ENCODE results near the gene RBMXL3.
A peak's percentile ranks its signal among the peaks of the same experiment; 100 is the strongest.
"Not testable (repeated sequence)": the region's sequence is repeated elsewhere in the genome, so short reads cannot be mapped to it uniquely, and the experiment has no call there.

RBMXL3 gene

DNA sequence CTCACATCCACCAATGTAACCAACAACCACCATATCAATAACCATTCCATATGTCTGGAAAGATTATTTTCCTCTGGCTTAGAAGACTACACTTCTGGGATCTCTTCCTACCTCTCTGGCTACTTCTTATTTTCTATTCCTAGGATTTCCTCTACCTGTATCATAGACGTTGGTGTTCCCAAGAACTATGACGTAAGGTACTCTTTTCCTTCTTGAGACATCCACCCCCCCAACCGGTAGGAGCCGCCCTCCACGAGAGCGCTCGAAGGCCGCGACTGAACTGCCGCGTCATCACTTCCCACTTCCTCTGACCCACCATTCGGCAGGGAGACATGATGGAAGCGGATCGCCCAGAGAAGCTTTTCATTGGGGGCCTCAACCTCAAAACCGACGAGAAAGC is at the start of gene RBMXL3:
TSS of gene RBMXL3 (plus strand) at position 301 of the 400 bp plus-strand sequence. CDS start at position 333, 32 bp downstream.
- no peak for DNase-seq

DNA sequence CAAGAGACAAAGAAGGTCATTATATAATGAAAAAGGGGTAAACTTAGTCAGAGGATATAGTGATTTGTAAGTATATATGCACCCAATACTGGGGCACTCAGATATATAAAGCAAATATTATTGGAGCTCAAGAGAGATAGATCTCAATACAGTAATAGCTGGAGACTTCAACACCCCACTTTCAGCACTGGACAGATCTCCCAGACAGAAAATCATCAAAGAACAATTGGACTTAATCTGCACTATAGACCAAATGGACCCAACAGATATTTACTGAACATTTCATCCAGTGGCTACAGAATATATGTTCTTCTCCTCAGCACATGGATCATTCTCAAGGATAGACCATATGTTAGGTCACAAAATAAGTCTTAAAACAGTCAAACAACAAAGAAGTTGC is 47.2 kb upstream of the RBMXL3 start:
- no peak for DNase-seq

DNA sequence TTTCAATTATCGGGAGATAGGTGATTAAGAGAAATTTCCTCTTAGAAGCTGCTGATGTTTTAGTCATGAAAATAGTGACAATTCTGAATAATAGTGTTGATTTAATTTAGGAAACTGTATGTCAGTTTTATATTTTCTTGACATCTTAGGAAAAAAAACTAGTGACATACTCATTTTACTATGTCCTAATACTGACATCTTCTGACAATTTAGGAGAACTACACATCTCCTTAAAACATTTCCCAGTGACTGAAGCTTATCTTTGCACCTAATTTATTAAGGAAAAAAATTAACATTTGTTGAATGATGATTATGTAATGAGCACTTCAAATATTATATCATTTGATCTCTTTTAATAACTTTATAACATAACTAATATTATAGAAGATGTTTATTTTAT is 42.0 kb upstream of the RBMXL3 start:
- DNase-seq: peak in 1 of 2 experiments; percentile 5

DNA sequence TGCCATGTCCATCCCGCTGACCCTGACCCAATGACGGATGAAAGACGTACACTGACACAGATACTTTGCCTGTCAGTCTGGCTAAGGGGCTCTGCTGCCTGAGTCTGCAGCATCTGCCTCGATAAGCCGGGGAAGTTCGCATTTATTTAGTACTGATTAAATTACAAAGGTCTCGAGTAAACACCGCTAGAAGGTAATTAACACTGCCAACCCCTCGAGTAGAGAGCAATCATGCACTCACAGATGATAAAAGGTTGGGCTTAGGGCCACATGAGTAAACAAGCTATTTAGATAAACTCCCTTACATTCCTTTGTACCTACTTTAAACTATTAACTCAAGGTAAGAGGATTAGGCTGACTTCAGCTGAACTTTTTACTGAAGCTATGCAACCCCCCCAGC is 16.0 kb upstream of the RBMXL3 start:
- DNase-seq: no peak

DNA sequence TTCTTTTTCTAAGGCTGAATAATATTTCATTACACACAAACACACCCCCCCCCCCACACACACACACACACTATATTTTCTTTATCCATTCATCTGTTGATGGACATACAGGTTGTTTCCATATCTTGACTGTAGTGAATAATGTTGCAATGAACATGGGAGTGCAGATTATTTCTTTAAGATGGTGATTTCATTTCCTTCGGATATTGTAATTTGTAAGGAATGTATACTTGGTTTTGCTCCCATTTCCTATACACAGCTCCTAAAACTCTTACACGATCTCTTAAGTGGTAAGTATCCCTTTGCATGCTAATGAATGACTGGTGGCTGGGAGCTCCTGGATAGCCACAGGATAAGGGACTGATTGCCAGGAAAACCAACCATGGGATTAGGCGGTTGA is 14.7 kb upstream of the RBMXL3 start:
- no peak for DNase-seq

DNA sequence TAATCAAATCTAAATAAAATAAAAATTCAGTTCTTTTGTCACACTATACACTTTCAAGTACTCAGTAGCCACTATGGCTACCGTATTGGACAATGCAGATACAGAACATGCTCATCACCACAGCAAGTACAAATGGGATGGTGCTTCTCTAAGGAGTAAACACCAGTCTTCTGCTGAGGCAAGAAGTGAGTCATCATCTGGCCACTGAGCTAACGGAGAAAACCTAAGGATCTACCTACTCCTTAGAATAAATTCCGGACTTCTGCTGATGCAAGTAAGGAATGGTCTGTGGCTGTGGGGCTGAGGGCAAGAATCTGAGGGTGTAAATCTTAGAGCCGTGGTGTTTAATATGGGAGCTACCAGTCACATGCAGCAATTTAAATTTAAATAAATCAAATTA is 11.3 kb upstream of the RBMXL3 start:
- no peak for DNase-seq

DNA sequence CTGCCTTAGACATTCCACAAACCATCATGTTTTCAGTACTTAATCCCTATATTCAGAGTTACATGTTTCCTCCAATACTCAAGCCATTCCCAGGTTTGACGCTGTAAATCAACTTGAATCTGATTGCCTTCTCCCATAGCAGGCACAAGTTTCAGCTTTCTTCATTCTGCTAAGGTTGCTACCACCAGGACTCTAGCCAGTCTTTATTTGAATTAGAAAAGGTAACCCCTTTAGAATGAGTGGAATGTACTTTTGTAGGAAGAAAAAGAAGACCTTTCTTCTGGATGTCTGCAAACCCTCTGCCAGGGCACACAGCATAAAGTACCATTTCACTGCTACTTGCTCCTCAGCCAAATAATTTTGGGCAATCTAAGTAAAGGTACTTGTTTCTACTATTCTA is 10.7 kb upstream of the RBMXL3 start:
- no peak for DNase-seq

DNA sequence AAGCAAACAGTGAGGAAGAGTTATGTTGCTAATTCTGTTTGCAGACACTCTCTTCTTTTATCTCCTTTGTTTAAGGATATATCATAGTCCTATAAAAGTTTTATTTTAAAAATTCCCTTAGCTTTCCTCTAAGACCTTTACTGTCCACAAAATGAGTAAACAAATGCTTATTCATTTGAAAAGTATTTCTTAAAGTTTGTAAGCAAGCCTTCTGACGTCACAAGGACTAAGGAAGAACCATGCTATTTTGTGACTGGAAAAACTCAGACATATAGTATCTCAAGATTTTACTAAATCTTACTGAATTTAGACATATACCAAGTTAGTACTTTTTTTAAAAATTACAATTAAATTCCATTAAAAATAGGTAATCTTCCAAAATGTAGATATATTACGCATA is 5.2 kb upstream of the RBMXL3 start:
- no peak for DNase-seq

DNA sequence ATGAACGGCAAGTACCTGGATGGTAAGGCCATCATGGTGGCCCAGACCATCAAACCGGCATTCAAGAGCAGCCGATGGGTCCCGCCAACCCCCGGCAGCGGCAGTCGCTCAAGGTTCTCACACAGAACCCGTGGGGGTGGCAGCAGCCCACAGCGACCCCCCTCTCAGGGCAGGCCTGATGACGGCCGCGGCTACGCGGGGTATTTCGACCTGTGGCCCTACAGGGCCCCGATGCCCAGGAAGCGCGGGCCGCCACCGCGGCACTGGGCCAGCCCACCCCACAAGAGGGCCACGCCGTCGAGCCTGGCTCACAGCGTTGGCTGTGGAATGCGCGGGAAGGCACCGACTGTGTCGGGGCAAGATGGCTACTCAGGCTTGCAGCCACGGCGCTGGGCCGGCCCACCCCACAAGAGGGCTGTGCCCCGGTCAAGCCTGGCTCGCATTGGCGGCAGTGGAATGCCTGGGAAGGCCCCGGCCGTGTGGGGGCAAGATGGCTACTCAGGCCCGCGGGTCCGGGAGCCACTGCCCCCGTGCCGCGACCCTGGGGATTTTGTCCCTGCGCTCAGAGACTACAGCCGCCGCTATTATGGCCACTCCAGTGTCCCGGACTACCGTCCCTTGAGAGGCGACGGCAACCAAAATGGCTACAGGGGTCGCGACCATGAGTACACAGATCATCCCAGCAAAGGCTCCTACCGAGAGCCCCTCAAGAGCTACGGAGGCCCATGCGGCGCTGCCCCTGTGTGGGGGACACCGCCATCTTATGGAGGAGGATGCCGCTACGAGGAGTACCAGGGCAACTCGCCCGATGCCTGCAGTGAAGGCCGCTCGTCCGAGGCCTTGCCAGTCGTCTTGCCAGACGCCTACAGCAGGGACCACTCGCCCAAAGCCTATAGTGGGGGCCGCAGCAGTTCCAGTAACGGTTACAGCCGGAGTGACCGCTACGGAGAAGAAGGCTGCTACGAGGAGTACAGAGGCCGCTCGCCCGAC is 731 bp downstream of the RBMXL3 start:
- no peak for DNase-seq

DNA sequence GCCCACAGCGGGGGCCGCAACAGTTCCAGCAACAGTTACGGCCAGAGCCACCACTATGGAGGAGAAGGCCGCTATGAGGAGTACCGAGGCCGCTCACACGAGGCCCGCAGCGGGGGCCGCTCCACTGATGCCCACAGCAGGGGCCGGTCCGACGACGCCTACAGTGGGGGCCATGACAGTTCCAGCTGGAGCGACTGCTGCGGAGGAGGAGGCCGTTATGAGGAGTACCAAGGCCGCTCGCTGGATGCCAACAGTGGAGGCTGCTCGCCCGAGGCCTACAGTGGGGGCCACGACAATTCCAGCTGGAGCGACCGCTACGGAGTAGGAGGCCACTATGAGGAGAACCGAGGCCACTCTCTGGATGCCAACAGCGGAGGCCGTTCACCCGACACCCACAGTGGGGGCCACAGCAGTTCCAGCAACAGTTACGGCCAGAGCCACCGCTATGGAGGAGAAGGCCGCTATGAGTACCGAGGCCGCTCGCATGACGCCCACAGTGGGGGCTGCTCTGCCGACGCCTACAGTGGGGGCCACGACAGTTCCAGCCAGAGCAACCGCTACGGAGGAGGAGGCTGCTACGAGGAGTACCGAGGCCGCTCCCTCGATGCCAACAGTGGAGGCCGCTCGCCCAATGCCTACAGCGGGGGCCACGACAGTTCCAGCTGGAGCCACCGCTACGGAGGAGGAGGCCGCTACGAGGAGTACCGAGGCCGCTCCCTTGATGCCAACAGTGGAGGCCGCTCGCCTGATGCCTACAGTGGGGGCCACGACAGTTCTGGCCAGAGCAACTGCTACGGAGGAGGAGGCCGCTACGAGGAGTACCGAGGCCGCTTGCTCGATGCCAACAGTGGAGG is 1.7 kb downstream of the RBMXL3 start:
- no peak for DNase-seq

DNA sequence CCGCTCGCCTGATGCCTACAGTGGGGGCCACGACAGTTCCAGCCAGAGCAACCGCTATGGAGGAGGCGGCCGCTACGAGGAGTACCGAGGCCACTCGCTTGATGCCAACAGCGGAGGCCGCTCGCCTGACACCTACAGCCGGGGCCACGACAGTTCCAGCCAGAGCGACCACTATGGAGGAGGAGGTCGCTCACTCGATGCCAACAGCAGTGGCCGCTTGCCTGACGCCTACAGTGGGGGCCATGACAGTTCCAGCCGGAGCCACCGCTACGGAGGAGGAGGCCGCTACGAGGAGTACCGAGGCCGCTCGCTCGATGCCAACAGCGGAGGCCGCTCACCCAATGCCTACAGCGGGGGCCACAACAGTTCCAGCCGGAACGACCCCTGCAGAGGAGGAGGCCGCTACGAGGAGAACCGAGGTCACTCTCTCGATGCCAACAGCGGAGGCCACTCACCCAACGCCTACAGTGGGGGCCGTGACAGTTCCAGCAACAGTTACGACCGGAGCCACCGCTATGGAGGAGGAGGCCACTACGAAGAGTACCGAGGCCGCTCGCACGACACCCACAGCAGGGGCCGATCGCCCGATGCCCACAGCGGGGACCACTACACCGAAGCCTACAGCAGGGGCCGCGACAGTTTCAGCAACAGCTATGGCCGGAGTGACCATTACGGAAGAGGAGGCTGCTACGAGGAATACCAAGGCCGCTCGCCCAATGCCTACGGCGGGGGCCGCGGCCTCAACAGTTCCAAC is 2.5 kb downstream of the RBMXL3 start:
- no peak for DNase-seq

DNA sequence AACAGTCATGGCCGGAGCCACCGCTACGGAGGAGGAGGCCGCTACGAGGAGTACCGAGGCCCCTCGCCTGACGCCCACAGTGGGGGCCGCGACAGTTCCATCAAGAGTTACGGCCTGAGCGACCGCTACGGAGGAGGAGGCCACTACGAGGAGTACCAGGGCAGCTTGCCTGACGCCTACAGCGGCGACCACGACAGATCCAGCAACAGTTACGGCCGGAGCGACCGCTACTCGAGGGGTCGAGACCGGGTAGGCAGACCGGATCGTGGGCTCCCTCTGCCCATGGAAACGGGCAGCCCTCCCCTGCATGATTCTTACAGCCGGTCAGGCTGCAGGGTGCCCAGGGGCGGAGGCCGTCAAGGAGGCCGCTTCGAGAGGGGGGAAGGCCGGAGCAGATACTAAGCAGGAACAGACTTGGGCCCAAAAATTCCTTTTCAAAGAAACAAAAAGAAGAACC is 3.1 kb downstream of the RBMXL3 start:
- DNase-seq: no peak

DNA sequence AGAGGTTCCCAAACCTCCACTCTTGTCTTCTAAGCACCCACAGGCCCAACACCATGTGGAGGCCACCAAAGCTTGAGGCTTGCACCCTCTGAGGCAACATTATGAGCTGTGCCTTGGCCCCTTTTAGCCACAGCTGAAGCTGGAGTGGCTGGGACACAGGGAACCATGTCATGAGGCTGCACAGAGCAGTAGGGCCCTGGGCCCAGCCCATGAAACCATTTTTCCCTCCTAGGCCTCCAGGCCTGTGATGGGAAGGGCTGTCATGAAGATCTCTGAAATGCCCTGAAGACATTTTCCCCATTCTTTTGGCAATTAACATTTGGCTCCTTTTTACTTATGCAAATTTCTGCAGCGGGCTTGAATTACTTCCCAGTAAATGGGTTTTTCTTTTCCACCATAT is 14.8 kb downstream of the RBMXL3 start:
- DNase-seq: no peak

DNA sequence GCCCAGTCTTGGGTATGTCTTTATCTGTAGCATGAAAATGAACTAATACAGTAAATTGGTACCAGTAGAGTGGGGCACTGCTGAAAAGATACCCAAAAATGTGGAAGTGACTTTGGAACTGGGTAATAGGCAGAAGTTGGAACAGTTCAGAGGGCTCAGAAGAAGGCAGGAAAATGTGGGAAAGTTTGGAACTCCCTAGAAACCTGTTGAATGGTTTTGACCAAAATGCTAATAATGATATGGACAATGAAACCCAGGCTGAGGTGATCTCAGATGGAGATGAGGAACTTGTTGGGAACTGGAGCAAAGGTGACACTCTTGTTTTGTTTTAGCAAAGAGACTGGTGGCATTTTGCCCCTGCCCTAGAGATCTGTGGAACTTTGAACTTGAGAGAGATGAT is 20.3 kb downstream of the RBMXL3 start:
- not testable (repeated sequence) for DNase-seq

DNA sequence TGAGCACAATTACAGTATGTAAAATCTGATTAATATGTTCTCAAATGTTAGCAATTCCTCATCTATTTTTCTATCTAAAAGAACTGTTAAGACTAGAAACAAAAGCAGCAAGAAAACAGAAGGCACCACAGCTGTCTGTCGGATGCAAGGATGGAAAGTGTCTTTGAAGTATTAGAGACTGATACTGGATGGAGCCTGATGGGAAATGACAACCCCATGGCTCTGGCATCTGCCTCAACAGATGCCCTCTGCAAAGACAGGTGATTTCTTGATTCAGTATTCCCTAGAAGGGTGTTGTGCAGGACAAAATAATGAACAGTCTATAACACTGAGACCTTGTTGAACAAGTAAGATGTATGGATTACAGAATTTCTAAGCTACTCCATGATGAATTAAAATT is 24.9 kb downstream of the RBMXL3 start:
- DNase-seq: no peak

DNA sequence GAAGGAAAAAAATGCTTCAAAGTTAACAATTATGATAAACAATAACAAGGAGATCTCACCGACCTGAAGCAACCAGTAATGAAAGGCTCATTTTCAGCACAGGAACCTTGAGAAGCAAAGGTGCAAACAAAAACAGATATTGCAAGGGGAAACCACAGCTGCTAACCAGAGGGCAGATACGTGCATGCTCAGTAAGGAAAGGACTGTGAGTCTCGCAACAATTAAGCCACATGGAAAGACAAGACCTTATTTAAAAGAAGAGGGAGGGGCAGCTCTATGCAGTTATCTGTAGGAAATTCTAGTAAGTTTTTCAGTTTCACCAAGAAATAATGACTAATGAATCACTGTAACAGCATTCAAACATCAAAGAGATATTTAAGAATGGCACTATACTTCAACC is 25.4 kb downstream of the RBMXL3 start:
- DNase-seq: no peak

DNA sequence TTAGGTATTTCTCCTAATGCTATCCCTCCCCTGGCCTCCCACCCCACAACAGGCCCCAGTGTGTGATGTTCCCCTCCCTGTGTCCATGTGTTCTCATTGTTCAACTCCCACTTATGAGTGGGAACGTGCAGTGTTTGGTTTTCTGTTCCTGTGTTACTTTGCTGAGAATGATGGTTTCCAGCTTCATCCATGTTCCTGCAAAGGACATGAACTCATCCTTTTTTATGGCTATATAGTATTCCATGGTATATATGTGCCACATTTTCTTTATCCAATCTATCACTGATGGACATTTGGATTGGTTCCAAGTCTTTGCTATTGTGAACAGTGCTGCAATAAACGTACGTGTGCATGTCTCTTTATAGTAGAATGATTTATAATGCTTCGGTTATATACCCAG is 28.1 kb downstream of the RBMXL3 start:
- not testable (repeated sequence) for DNase-seq

DNA sequence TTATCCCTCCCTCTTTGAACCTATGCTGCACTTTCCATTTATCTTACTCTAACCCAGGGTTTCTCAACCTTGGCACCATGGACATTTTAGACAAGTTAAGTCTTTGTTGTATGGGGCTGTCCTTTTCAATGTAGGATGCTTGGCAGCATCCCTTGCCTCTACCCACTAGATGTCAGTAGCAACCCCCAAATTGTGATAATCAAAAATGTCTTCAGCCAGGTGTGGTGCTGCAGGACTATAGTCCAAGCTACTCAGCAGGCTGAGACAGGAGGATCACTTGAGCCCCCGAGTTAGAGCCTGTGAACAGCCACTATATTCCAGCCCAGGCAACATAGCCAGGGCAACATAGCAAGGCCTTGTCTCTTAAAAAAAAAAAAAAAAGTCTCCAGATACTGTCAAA is 37.7 kb downstream of the RBMXL3 start:
- no peak for DNase-seq

DNA sequence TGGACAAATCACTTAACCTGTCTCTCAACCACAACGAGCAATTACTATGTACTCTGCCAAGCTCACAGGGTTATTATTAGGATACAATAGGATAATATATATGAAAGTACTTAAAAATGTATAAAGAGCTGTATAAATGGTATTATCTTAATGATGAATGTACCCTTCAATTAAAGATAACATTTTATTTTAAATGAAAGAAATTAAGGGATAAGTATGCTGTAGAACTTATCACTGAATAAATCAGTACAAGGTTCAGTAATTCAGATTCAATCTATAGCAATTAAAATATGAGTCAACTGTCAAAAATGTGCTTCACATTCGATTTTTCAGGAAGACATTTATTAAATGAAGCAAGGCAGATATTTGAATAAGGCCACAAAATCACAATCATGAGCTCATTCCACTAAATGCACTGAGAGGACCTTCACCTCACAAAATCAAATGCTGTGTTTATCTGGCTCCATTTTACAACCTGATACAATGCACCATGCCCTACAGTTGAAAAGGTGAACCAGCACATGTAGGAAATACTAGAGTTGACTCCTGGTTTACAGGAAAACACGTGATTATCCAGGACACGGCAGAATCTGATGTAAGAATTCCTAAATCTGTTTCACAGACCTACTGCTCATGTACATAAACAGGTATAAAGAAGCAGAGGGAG is 40.3 kb downstream of the RBMXL3 start:
- DNase-seq: no peak

DNA sequence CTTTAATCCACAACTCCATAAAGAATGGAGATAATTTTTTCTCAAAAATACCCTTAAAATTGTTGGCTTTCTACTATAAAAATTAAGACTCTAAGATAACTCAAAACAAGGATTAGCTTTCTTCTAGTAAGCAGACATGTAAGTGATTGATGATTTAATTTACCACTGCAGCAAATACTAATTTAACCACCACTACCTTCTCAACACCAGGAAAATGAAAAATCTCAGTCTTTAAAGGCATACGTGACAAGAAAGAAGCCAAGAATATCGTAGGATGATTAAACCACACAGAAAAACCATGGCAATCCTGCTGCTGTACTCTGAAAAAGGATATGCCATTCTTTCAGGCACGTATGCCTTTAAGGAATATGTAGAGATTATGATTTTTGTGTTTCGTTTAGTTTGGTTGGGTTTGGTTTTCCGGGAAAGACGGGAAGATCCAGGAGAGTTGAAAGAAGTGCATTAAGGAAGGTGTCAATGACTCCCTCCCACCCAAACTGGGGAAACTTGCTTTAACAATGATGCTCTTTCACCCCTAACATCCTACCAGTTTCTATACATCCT is 43.8 kb downstream of the RBMXL3 start:
- no peak for DNase-seq

DNA sequence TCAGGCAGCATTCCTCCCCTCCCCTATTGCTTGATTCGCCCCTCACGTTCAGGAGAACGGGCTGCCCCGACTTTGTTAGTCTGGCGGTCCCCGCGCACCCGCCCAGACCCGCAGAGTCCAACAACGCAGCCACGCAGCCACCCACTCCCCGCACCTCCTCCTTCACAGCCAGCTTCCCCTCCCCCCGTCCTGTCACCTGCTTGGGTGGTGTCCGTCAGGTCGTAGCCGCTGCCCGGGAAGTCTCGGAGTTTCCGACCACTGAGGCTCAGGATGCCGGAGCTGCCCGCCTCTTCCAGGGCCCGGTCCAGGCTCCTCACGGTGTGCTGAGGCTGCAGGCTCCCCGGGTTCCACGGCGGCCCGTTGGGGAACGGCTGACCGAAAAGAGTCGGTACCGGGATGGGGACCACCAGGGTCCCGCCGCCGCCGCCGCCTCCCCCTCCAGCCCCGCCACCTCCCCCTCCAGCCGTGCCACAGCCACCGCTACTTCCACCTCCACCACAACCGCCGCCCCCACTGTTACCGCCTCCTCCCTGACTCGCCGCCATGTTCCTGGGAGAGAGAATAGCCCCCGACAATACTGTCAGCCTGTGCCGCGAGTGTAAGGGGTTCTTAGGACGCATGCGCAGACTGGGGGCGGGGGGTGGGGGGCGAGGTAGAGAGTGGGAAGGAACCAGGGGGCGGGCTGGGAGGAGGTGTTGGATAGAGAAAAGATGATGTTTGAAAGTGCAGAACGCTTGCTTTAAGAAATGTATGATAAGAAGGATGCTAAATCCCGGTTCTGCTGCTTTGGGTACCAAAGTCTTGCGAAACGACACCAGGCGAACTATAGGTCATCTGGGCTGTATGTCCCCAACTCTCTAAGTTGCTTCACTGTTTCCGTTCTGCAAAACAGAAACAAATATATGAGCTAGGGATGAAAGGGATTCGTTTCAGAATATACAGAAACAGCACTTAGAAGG is 44.6 kb downstream of the RBMXL3 start, which contains the start of gene LRCH2:
TSS of gene LRCH2 (minus strand) at position 600 of the 959 bp plus-strand sequence. CDS start at position 545, 55 bp downstream.
- DNase-seq: no peak
